DMS 273 treated with DMSO at 0.1 percent for 48 hours (cell line): ENCODE data around the gene ELF1.

ENCODE experiments used
- DNase-seq: peaks from one replicate; lab custom pipeline; 2025; lab: John Stamatoyannopoulos, UW

The ELF1 gene

DNA sequence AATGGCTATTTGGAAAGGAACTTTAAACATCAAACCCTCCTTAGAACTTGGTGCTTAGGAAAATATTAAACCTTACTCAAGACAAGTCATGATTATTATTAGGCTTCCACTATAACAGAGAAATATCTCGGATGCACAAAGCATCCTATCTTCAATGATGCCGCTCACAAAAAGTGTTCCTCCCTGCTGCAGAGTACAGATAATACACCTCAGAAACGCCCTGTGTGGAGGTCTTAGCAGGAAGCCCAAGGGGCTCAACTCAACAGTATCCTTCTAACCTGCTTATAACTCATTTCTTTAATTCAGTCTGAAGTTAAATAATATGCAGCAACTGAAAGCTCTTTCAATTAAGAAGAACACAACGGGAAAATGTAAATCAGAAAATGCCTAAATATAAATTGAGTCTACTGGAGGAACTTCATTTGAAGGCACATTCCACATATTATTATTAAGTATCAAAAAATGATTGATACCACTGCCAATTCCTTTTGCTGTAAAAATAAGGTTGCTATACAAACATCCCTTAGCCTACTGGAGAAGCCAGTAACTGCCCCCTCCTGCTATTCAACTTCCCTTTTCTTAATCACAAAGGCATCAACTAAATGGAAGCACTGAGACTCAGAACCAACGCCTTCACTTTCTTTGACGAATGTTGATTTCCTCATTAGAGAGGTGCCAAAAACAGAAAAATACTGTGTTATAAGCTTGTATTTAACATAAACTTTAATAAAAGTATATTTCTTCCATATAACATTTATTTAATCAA is 12.0 kb downstream of the ELF1 start:
- DNase-seq: no peak

DNA sequence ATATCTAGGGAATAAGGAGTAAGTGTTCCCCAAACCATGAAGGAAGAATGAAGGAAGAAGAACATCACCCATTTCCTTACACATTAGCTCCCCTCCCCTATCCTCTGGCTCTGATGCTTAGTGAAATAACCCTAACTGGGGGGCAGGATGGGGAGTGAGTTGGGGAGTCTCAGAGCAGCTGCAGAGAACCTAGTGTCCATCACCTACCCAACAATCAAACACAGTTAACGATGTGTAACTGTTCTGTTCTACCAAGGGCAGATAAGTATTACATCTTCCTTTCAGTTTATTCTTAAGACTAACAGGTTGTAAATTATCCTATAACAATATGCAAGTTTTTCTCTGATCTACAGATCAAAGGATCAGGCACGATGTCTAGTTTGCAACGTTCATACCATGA is 12.8 kb downstream of the ELF1 start:
- no peak for DNase-seq

DNA sequence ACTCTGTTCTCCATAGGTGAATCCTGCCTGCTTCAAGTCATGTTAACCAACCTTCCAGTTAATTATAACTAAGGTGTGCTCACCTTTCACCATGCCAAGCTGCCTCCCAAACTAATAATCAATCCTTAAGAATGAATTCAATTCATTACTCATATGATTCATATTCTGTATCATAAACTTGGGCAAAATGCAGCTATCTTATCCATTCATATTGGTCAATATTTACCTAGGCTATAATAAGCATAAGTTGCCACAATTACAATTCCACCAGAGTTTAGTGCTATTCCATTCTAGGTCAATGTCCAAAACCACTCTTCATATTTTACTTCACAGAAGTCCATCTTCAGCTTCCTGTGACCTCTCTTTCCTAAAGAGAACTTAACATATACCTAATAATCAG is 13.4 kb downstream of the ELF1 start:
- DNase-seq: no peak

DNA sequence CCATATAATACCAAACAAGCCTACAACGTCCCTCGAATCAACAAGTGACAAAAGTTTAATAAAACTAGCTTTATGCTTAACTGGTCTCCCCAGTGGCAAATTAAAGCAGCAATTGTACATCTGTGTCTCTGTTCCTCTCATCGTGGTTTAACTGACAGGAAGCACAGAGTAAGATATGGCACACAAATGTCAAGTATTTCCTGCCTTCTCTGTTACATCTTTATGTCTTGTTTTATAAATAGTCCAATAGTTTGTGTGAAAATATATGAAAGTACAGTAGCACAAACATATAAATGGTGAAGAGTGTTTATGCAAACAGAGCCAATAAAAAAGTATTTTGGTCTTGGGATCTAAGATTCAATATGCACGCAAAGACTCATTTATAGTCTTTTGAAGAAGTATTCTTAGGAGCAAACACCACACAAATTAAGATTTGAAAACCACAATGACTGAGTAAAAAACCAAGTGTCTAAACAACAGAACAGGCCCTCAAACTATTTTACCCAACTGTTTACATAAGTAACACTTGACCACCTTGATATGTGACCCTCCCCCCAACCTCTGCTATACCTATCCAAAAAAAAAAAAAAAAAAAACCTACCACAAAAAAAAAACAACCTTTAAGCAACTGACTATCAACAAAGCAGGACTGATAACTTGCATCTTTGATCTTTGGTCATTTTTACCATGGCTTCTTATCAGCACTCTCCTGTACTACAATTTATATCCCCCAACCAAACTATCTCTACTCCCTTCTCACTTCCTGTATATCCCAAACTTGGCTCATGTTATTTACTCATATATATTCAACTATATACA is 14.0 kb downstream of the ELF1 start:
- no peak for DNase-seq

DNA sequence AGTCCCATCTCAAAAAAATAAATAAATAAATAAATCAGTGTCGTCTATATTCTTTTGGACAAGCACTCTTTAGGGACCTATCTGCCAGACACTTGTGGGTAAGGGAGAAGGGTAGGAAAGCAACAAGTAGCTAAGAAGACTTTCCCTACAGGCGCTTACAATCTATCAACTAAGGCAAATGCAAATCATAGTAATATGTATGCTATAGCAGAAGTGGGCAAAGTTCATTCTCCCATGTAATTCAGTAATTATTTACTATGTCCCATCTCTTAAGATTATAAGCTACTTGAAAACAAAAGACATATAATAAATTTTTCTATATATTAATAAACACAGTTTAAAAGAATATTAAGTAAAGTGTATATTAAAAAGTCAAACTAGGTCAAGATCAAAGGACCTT is 16.5 kb downstream of the ELF1 start:
- no peak for DNase-seq

DNA sequence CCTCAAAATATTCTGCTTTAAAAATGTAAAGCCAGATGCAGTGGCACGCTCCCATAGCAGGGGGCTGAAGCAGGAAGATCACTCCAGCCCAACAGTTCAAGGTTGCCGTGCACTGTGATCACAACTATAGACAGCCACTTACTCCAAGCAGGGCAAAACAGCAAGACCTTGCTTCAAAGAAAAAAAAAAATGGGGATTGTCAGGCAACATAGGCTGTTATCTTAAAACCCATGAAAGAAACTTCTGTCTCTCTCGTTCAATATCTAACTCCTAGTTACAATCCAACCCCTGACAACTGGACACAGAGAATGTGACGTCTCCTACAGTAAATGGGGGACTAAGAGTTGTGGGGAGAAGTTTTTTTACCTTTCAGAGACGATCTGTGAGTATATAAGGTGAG is 17.4 kb downstream of the ELF1 start:
- DNase-seq: no peak

DNA sequence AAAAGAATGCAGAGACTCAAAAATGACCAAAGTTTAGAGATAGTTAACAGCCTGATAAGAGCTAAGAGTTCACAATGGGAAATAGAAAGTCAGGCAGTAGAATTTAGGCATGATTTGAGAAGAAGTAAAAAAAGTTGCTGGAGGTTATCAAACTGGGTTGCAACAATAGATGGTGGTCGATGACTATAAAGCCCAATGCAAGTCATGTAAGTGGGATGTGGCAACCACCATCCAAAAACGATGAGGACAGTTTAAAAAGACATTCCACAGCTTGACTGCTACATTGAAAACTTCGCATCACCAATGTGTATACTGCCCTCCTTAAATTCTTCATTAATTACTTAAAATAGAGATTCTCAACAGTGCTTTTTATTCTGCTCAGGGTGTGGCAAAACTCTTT is 19.7 kb downstream of the ELF1 start:
- no peak for DNase-seq

DNA sequence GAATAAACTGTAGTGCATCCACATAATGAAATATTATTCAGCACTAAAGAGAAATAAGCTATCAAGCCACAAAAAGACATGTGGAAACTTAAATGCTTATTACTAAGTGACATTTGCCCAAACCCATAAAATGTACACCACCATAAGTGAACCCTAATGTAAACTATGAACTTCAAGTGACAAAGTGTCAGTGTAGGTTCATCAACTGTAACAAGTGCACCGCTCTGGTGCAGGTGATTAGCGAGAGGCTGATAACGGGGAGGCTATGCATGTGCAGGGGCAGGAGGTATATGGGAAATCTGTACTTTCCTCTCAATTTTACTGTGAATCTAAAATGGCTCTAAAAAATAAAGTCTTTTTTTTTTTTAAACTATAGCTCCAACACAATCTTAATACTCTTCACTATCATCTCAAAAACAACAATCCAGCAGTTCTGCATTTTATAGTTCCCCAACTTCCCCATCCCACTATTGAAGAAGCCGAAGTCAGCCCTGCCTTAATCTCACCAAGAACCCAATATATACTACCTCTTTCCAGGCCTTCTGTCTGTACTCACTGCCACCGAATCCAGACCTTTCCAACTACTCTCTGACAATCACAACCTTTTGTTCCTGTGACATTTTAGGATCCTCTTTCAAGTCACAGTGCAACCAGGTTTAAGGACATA is 22.6 kb downstream of the ELF1 start:
- no peak for DNase-seq

DNA sequence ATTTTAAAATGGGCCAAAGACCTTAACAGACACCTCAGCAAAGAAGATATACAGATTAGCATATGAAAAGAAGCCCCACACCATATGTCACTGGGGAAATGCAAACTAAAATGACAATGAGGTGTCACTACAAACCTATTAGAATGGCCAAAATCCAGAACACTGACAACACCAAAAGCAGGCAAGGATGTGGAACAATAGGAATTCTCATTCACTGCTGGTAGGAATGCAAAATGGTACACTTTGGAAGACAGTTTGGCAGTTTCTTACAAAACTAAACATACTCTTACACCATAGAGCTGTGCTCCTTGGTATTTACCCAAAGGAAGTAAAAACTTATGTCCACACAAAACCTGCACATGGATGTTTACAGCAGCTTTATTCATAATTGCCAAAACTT is 23.1 kb downstream of the ELF1 start:
- DNase-seq: no peak

DNA sequence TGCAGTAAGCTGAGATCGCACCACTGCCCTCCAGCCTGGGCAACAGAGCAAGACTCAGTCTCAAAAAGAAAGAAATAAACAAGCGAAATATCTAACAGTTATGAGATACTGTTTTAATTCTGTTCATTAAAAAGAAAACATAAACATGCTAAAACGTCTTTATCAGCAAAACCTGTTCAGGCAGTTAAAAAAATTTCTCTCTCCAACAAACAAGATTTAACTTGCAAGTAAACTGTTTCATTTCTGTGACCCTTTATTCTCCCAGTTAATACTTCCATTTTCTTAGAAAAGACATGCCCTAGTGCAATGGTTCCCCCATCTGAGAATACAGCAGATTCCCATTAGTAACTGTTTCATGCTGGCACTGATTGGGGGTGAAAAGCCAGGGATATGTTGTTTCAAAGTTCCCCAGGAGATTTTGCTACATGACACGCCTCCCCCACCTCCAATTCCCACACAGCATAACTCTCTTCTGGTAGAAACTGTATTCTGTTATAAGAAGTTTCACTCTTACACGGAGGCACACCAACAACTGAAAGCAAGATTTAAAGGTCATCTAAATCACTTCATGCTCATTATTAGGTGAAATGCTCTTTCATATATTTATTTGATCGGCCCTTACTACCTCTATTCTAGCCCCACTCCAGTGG is 24.4 kb downstream of the ELF1 start:
- no peak for DNase-seq

DNA sequence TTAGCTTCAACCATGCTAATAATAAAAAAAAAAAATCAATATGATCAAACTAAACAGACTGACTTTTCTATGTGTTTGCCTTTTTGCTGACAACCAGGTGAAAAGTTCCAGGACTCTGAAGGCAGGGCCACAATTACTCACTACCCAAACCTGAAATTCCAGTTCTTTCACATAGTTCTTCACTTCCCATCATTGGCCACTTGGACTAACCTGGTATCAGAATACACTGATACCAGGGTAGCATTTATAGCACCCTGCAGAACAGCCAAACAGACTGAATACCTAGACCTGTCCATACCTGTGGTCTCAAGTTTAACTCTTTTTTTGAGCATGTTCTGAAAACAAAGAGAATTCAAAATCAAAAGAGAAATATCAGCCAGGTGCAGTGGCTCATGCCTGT is 25.1 kb downstream of the ELF1 start:
- no peak for DNase-seq

DNA sequence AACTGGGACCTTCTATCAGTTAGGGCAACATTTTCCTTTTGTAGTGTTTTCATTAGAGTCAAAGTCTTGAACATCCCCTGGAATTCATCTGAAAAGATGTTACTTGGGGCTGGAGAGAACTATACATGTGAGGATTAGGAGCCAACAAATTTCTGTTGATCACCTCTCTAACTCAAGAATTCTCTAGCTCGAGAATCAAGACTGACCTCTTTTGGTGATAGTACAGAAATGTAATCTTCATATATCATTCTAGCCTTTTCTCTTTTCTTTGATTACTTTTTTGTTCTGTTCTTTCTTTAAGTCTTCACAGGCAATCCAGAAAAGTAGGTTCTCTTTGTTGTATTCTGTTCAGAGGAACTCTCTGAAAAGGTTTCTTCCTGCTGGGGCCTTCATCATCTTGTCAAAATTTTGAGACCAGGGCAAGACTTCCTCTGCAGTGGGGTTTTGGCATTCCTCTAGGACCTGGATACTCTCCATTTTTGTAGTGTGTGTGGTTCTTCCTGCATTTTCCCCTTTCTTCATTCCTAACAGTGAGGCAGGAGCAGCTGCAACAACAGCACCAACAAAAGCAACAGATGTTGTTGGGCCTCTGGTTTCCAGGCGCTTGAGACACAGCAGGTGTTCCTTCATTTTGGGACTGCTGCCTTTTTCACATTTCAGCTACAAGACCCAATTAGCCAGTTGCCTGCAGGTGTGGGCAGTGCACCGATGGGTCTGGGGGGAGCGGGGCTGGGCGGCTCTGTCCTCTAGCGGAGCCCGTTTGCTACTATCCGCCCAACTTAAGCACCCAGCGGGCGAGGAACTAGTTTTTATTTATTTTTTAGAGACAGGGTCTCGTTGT is 26.2 kb downstream of the ELF1 start:
- peak; percentile 41 for DNase-seq

DNA sequence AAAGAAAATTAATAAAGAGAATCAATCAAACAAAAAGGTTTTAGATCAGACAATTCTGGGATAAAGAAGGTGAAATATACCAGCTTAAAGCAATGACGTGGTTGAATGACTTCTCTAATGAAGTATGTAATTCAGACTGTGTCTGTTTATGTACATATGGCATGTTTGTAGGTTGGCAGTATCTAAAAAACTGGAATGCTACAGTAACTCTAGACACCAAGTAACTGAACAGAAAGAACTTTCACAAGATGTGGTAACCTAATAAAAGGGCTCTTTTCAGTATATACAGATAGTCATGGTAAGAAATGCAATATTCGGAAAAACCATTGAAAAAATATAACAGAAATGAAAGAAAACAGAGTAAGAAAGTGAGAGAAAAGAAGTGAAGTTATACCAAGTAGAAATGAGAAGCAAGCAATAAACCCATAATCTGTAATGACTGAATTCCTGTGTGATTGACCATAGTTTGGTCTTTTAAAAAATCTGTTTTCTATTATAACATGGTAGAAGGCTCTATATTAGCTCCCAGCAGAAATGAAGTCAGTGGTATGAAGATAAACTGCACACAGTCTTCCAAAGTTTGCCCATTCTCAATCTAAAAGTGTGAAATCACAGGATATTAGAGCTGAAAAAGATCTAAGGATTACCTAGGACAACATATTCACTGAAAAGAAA is 31.4 kb downstream of the ELF1 start:
- DNase-seq: no peak

DNA sequence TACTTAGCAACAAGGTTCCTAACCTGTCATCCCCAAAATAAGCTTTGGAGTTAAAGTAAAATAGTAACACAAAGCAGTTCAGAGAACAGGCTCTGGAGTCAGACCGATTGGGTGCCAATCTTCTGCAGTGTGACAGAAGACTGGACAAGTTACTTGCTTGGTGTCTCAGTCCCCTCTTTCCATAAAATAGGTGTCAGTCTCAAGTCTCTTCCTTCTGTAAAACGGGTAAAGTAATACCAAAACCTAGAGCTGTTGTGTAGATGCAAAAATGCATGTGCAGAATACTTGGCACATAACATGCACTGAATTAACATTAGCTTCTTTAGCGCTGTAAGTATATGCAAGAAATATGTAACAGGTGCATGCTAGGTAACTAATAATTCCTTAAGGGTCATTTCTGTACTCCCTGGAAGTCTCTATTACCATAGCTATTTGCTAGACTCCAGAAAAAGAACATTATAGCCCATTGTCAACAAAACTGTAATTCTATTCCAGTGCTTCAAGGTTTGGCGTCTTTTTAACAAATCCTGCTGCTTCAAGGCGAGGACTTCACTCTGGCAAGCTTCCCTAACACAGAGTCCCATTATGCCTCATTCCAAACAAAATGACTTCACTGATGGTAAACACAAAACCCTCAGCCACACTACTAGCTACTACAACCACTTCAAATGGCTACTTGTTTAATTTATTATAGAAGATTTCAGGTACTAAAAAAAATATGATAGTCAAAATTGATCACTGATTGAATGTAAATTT is 32.8 kb downstream of the ELF1 start:
- DNase-seq: no peak

DNA sequence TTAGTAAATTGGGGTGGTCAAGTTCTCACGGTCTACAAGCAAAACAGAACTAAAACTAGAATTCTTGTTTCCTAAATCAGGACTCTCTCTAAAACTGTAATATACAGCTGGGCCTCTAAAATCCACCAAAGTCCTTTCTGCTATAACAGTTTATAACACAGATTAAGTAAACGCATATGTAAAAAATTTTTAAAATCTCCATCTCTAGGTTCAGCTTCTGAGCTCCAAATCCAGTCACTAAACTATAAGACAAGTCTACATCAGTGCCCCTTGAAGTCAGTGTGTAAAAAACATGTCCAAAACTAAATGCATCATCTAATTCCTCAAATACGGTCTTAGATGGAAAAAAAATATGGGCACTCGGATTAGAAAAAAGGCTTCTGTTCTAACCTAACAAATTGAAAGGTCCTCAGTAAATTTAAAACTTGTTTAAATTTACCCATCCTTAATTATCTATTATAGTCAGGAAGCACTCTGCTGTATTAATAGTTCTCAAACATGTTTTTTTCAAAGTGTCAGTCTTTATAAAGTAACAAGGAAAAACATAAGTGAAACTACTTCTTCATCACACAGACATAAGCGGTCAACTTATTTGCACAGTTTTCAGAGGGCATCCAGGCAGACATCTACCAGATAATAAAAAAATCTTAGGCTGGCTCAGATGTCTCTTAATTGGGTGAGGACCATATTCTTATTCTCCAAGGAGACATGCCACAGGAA is 33.6 kb downstream of the ELF1 start:
- no peak for DNase-seq

DNA sequence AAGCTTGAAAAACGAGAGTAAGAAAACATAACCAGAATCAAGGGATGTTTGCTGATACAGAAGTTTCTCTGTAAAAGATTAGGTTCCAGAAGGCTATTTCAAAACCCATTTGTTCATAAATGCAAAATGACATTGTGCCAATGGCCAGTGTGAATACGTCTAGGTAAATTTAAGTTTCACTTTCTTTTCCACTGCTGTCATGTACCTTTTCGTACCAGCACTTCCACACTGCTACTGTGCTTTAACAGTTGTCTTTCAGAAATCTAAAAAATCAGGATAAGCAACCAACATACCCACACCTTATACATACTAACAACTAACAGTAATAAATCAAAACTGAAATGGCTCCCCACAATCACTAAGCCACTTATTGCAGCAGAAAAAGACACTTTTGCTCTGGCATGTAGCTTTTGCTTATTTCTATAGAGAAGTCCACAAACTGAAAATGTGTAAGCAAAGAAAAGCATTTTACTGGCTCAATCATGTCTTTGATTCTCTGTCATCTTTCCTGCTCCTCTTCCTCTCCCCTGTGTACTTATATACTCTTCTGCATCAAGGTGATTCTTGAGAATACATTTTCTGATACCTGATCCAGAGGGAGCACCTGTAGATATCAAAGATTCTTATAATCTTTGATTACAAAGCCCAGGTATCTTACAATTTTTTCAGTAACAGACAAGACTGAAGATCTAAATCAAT is 34.3 kb downstream of the ELF1 start:
- DNase-seq: no peak

DNA sequence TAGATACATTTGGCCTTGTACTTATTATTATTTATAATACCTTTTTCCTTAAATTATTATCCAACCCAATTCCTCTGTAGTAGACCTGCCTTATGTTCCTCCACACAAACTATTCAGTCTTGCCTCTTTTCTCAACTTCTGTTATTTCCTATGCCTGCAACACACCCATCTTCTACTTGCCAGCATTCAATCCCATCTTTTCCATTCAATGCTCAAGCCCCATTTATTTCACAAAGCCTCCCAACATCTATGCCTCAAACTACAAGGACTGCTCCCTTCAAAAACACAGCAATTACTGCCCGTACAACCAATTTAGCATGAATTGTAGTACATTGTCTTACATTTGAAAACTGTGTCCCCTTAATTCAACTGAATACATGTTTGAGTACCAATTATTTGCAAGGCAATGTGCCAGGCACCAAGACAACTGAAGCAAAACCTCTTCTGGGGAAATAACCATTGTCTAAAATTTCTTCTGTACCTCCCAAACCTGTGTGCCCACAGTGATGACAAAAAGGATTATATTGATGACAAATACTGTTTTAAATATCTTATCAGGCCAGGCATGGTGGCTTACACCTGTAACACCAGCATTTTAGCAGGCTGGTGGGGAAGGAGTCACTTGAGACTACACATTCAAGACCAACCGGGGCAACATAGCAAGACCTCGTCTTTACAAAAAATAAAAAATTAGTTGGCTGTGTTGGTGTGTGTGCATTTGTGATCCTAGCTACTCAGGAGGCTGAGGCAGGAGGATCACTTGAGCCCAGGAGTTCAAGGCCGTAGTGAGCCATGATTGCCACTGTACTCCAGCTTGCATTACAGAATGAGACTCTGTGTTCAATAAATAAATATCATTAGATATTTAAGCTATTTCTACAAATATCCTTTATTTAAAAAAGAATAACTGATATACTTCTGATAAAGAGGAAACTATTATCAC is 35.1 kb downstream of the ELF1 start:
- DNase-seq: no peak

DNA sequence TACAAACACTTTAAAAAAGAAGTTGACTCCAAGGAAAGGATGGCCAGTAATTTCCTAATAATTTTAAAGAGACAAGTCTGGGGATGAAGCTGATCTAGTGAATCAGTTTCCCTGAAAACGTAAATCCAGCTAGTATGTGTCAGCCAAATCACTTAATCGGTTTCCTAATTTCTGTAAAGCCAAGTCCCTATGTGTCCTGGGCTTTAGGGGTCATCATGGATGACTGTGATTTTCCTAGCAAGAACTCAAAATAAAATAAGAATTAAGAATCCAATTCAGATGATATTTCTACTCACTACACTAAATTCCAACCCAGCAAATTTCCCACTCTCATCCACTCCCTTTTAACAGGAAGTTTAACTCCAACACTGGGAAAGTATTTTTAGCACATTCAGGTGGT is 35.9 kb downstream of the ELF1 start:
- DNase-seq: no peak
